OCI-LY7 (cell line): ENCODE data around the gene TXNL4A.

Experiments
- CTCF ChIP-seq: fragments of 200-600 bp; sonication (generic); conservative IDR thresholded peaks from 2 replicates; pipeline ENCODE4 v1.5.1; 2014; ENCODE audit warnings: mild to moderate bottlenecking, antibody characterized with exemption, low read length, moderate library complexity, mixed read lengths
- EZH2phosphoT487 ChIP-seq: fragments of 200-600 bp; sonication (generic); IDR thresholded peaks from 2 replicates; pipeline ENCODE4 v1.6.1; 2018; ENCODE audit warnings: low read depth, borderline replicate concordance, mild to moderate bottlenecking, mixed run types, antibody characterized with exemption, low read length, moderate library complexity, mixed read lengths

- TF ChIP-seq CTCF (no peak), EZH2phosphoT487 (no peak)
These were observed 797 bp downstream of the TXNL4A start for GRCh38 chr18:79987566-79987965.
